Myometrial cell (primary cell): ENCODE results near the gene SBK3. TPM values are rescaled to one million over a fixed set of nuclear protein-coding genes. Genes with fewer than 3 reads are reported as not detected.

Experiments
- total RNA-seq: library from RNA; depleted of rRNA; stranded (reverse); fragments of >200 nt; gene quantifications from 2 replicates; pipeline ENCODE4 v1.2.3, GENCODE V29; 2015

SBK3 gene
- total RNA-seq = 0.58 TPM in 1 of 2 replicates, not detected in the other

DNA sequence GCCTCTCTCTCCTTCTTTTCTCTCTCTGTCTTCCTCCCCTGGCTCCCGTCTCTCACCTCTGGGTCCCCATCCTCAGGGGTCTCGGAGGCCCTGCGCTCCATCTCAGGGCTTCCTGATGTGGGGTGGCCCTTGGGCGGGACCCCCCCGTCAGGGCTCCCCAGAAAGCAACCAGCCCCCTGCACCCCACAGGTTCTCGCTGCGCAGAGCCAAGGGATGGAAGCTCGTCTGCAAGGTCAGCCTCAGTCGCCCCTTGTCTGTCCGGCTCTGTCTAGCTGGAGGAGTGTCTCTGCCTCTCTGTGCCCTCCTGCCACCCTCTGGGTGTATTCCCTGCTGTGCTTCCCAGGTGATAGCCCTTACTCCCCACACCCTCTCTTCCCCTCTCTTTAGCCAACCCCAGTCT lies at the start of gene SBK3:
Gene SBK3 (minus strand): TSS at position 101 of the 400 bp plus-strand sequence. CDS start 0 bp downstream, at position 101.

GRCh38 chr19:55580628-55581144 lies 35.3 kb upstream of the SBK3 start, which contains the start of gene ZNF579:
ZNF579 (minus strand) TSS chr19:55580848; CDS start chr19:55579639, 1,209 bp downstream.

DNA sequence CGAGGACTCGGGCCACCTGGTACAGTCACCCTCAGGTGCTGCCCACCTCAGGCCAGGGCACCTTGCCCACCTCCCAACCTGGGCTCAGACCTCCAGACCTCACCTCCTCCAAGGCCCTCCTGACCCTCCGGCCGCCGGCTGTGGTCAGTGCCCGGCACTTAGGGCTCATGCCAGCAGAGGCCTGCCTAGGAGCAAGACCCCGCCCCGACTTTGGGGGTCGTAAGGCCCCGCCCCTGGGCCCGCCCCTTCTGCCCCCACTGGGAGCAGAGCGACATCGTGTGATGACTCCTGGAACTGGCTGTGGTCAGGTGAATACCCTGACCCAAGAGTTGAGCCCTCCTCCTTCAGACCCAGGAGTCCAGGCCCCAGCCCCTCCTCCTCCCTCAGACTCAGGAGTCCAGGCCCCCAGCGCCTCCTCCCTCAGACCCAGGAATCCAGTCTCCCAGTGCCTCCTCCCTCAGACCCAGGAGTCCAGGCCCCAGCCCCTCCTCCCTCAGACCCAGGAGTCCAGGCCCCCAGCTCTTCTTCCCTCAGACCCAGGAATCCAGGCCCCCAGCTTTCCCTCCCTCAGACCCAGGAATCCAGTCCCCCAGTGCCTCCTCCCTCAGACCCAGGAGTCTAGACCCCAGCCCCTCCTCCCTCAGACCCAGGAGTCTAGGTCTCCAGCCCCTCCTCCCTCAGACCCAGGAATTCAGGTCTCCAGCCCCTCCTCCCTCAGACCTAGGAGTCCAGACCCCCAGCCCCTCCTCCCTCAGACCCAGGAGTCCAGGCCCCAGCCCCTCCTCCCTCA lies 8.2 kb downstream of the SBK3 start, which contains the start of gene SBK2:
Gene SBK2 (minus strand): TSS at position 183 of the 790 bp plus-strand sequence. CDS start 839 bp downstream, outside the sequence.

Other genes with a start within 250 kb of the SBK3 start
- not detected in 2 replicates for gene TMEM150B, start 220.2 kb downstream of the SBK3 start, total RNA-seq
- 6.9 and 11.0 TPM in 2 replicates for gene KMT5C, start 205.7 kb downstream of the SBK3 start, total RNA-seq
- under 0.01 TPM in 1 of 2 replicates, not detected in the other for gene COX6B2, start 190.8 kb downstream of the SBK3 start, total RNA-seq
- not detected in 2 replicates for gene GARIN5B, start 182.3 kb downstream of the SBK3 start, total RNA-seq
- 1.8 and 4.3 TPM in 2 replicates for gene IL11, start 175.1 kb downstream of the SBK3 start, total RNA-seq
- gene TMEM190, start 168.7 kb downstream of the SBK3 start, total RNA-seq = not detected in 2 replicates
- gene TMEM238, start 161.3 kb downstream of the SBK3 start, total RNA-seq = not detected in 2 replicates
- 437 and 447 TPM in 2 replicates for gene RPL28, start 159.6 kb downstream of the SBK3 start, total RNA-seq
- gene UBE2S, start 137.8 kb downstream of the SBK3 start, total RNA-seq = 121 and 166 TPM in 2 replicates
- not detected in 2 replicates for gene SHISA7, start 102.2 kb downstream of the SBK3 start, total RNA-seq
- gene ISOC2, start 83.9 kb downstream of the SBK3 start, total RNA-seq = 120 and 181 TPM in 2 replicates
- 0.29 TPM in 1 of 2 replicates, not detected in the other for gene C19orf85, start 80.8 kb downstream of the SBK3 start, total RNA-seq
- 2.5 and 2.6 TPM in 2 replicates for gene ZNF628, start 68.9 kb downstream of the SBK3 start, total RNA-seq
- gene NAT14, start 60.4 kb downstream of the SBK3 start, total RNA-seq = 37.4 and 39.8 TPM in 2 replicates
- 2.3 and 6.7 TPM in 2 replicates for gene SSC5D, start 57.1 kb downstream of the SBK3 start, total RNA-seq
- not detected in 2 replicates for gene SBK2, start 8.4 kb downstream of the SBK3 start, total RNA-seq
- 6.1 and 6.6 TPM in 2 replicates for gene ZNF579, start 35.3 kb upstream of the SBK3 start, total RNA-seq
- gene FIZ1, start 54.0 kb upstream of the SBK3 start, total RNA-seq = 1.9 and 3.2 TPM in 2 replicates
- 10.5 and 35.7 TPM in 2 replicates for gene ZNF524, start 54.7 kb upstream of the SBK3 start, total RNA-seq
- 2.6 and 3.5 TPM in 2 replicates for gene ZNF865, start 60.1 kb upstream of the SBK3 start, total RNA-seq
- gene ZNF784, start 79.0 kb upstream of the SBK3 start, total RNA-seq = 3.7 and 6.6 TPM in 2 replicates
- 5.8 and 10.4 TPM in 2 replicates for gene ZNF580, start 95.5 kb upstream of the SBK3 start, total RNA-seq
- gene ZNF581, start 98.1 kb upstream of the SBK3 start, total RNA-seq = 19.9 and 23.0 TPM in 2 replicates
- 8.3 and 11.5 TPM in 2 replicates for gene CCDC106, start 102.7 kb upstream of the SBK3 start, total RNA-seq
- gene U2AF2, start 109.5 kb upstream of the SBK3 start, total RNA-seq = 201 and 229 TPM in 2 replicates
- gene EPN1, start 129.7 kb upstream of the SBK3 start, total RNA-seq = 104 and 157 TPM in 2 replicates
- gene NLRP9, start 192.9 kb upstream of the SBK3 start, total RNA-seq = not detected in 2 replicates
- gene RFPL4A, start 213.6 kb upstream of the SBK3 start, total RNA-seq = not detected in 2 replicates
- not detected in 2 replicates for gene RFPL4AL1, start 223.6 kb upstream of the SBK3 start, total RNA-seq